OCI-LY7 (cell line): ENCODE measurements around the gene KCND3. TPM values are rescaled to one million over a fixed set of nuclear protein-coding genes. Genes with fewer than 3 reads are reported as not detected.

Source experiments
- BruUV-seq: library from RNA; stranded (reverse); fragments of 400-500 nt; replicated peaks from 2 replicates; lab custom pipeline; 2021; lab: Mats Ljungman, UMichigan
- CTCF ChIA-PET: fragments of 300-600 bp; sonication (Branson Sonifier 250); formaldehyde crosslinking; loops from one replicate; lab custom pipeline; 2022; ENCODE audit warnings: antibody characterized with exemption; ENCODE audit not compliant: unreplicated experiment; lab: Charles Lee
- POLR2A ChIA-PET: fragments of 300-600 bp; sonication (Branson Sonifier 250); formaldehyde crosslinking; loops from one replicate; lab custom pipeline; 2022; ENCODE audit warnings: antibody characterized with exemption; lab: Charles Lee
- DNase-seq: peaks from one replicate; pipeline ENCODE4 v3.0.0-alpha.2; 2015; ENCODE audit warnings: low spot score
- H2AFZ ChIP-seq: fragments of 200-600 bp; sonication (generic), shearing (Covaris generic); 2 replicates; pipeline ENCODE4 v1.6.1; 2014; ENCODE audit warnings: mild to moderate bottlenecking, antibody characterized with exemption, low read length, moderate library complexity
- H3K27ac ChIP-seq: fragments of 200-600 bp; sonication (generic); 2 replicates; pipeline ENCODE4 v1.5.1; 2014; ENCODE audit warnings: mixed run types, low read depth, mild to moderate bottlenecking, moderate library complexity, low read length, inconsistent platforms; ENCODE audit not compliant: poor library complexity, severe bottlenecking
- H3K36me3 ChIP-seq: fragments of 200-600 bp; sonication (generic); 2 replicates; pipeline ENCODE4 v1.6.1; 2014; ENCODE audit warnings: mild to moderate bottlenecking, antibody characterized with exemption, low read length, moderate library complexity, mixed read lengths; ENCODE audit not compliant: insufficient read depth
- H3K4me1 ChIP-seq: fragments of 200-600 bp; sonication (generic); 2 replicates; pipeline ENCODE4 v1.5.1; 2014; ENCODE audit warnings: mild to moderate bottlenecking, low read length; ENCODE audit not compliant: insufficient read depth, poor library complexity, severe bottlenecking
- H3K4me2 ChIP-seq: fragments of 200-600 bp; sonication (generic); 2 replicates; pipeline ENCODE4 v1.6.1; 2014; ENCODE audit warnings: mild to moderate bottlenecking, low read length
- H3K4me3 ChIP-seq: fragments of 200-600 bp; sonication (generic); 2 replicates; pipeline ENCODE4 v1.5.1; 2014; ENCODE audit warnings: mild to moderate bottlenecking, low read depth, low read length; ENCODE audit not compliant: poor library complexity, severe bottlenecking
- H3K79me2 ChIP-seq: fragments of 200-600 bp; sonication (generic); 2 replicates; pipeline ENCODE4 v1.6.1; 2016; ENCODE audit warnings: low read depth, mild to moderate bottlenecking, low read length, moderate library complexity, mixed read lengths; ENCODE audit not compliant: insufficient read depth
- H3K9me2 ChIP-seq: fragments of 200-600 bp; sonication (generic); 2 replicates; pipeline ENCODE4 v1.6.1; 2016; ENCODE audit warnings: mild to moderate bottlenecking, low read length, mixed read lengths; ENCODE audit not compliant: insufficient read depth
- H3K9me3 ChIP-seq: fragments of 200-600 bp; sonication (generic); 2 replicates; pipeline ENCODE4 v1.6.1; 2014; ENCODE audit warnings: mild to moderate bottlenecking, mixed run types, low read length, mixed read lengths
- H4K20me1 ChIP-seq: fragments of 200-600 bp; sonication (generic); 2 replicates; pipeline ENCODE4 v1.6.1; 2014; ENCODE audit warnings: mild to moderate bottlenecking, antibody characterized with exemption, low read length, moderate library complexity, mixed read lengths; ENCODE audit not compliant: insufficient read depth
- EZH2phosphoT487 ChIP-seq: fragments of 200-600 bp; sonication (generic); IDR thresholded peaks from 2 replicates; pipeline ENCODE4 v1.6.1; 2018; ENCODE audit warnings: low read depth, borderline replicate concordance, mild to moderate bottlenecking, mixed run types, antibody characterized with exemption, low read length, moderate library complexity, mixed read lengths
- intact Hi-C: fragments of 100-400 bp; cut with micrococcal nuclease; formaldehyde crosslinking; loops from one replicate; pipeline ENCODE4 v1.10.0; 2022; ENCODE audit not compliant: unreplicated experiment
- total RNA-seq, 2 experiments: library from RNA; depleted of rRNA in 1 of 2; stranded (reverse); fragments of >200 nt in 1 of 2; shearing (Covaris generic) in 1 of 2; gene quantifications; 2 replicates each; pipeline ENCODE4 v1.2.3, GENCODE V29; 2014 to 2022
- TF ChIP-seq, protein P1 (sequence below): fragments of 200-600 bp; sonication (generic); conservative IDR thresholded peaks from 2 replicates; pipeline ENCODE4 v1.5.1; 2014; ENCODE audit warnings: mild to moderate bottlenecking, antibody characterized with exemption, low read length, moderate library complexity, mixed read lengths

Gene KCND3
- total RNA-seq, 2 experiments from 2014 or later, result not detected

- intact Hi-C loops, result no loop called here
- no peak for TF ChIP-seq EZH2phosphoT487
- TF ChIP-seq, protein P1, sequence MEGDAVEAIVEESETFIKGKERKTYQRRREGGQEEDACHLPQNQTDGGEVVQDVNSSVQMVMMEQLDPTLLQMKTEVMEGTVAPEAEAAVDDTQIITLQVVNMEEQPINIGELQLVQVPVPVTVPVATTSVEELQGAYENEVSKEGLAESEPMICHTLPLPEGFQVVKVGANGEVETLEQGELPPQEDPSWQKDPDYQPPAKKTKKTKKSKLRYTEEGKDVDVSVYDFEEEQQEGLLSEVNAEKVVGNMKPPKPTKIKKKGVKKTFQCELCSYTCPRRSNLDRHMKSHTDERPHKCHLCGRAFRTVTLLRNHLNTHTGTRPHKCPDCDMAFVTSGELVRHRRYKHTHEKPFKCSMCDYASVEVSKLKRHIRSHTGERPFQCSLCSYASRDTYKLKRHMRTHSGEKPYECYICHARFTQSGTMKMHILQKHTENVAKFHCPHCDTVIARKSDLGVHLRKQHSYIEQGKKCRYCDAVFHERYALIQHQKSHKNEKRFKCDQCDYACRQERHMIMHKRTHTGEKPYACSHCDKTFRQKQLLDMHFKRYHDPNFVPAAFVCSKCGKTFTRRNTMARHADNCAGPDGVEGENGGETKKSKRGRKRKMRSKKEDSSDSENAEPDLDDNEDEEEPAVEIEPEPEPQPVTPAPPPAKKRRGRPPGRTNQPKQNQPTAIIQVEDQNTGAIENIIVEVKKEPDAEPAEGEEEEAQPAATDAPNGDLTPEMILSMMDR, result no peak
- H2AFZ ChIP-seq, result no peak overlapping the region
- no peaks in the 10 kb centered on the region for H3K9me2 ChIP-seq
- DNase-seq, result no peak
- ChIA-PET POLR2A (interaction anchor here (1.1 kb wide), 1 partner anchor 20 kb away, joined by 4 read pairs; no protein-coding TSS in a partner anchor), CTCF (no interaction called here)
- H3K4me1 ChIP-seq, result no peaks in the 10 kb centered on the region
- BruUV-seq, result no TSS peak
- H4K20me1 ChIP-seq, result no peaks in the 10 kb centered on the region
- no peaks in the 10 kb centered on the region for H3K9me3 ChIP-seq
- H3K27ac ChIP-seq, result no peak overlapping the region
- no peak overlapping the region for H3K4me3 ChIP-seq
- H3K4me2 ChIP-seq, result no peak overlapping the region
- no peaks in the 10 kb centered on the region for H3K36me3 ChIP-seq
- no peaks in the 10 kb centered on the region for H3K79me2 ChIP-seq
These were observed 212.2 kb downstream of the KCND3 start for GRCh38 chr1:111777301-111777700.

- intact Hi-C loops, result no loop called here
- TF ChIP-seq, protein P1, result no peak
- TF ChIP-seq EZH2phosphoT487, result no peak
- Histone ChIP-seq H3K4me1 (no peaks in the 10 kb centered on the region), H3K9me2 (no peaks in the 10 kb centered on the region), H3K27ac (no peak overlapping the region), H2AFZ (no peak overlapping the region), H3K36me3 (no peaks in the 10 kb centered on the region), H3K4me2 (no peak overlapping the region), H3K79me2 (no peaks in the 10 kb centered on the region), H3K9me3 (no peaks in the 10 kb centered on the region), H3K4me3 (no peak overlapping the region), H4K20me1 (no peaks in the 10 kb centered on the region)
- ChIA-PET POLR2A (interaction anchor here (1.1 kb wide), 1 partner anchor 20 kb away, joined by 4 read pairs; no protein-coding TSS in a partner anchor), CTCF (no interaction called here)
- no peak for DNase-seq
- BruUV-seq, result no TSS peak
These were observed 212.6 kb downstream of the KCND3 start for GRCh38 chr1:111776861-111777260.

GRCh38 chr1:111776391-111776790 is 213.1 kb downstream of the KCND3 start:
- CTCF ChIA-PET, result no interaction called here
- BruUV-seq, result no TSS peak
- H3K4me3 ChIP-seq, result no peak overlapping the region
- H3K27ac ChIP-seq, result no peak overlapping the region
- TF ChIP-seq, protein P1, result no peak
- TF ChIP-seq EZH2phosphoT487, result no peak
- no peaks in the 10 kb centered on the region for H3K4me1 ChIP-seq
- POLR2A ChIA-PET, result interaction anchor here (1.1 kb wide), 1 partner anchor 20 kb away, joined by 4 read pairs; no protein-coding TSS in a partner anchor
- H3K4me2 ChIP-seq, result no peak overlapping the region
- H3K36me3 ChIP-seq, result no peaks in the 10 kb centered on the region; the same call in 1 of the 2 replicates
- H2AFZ ChIP-seq, result no peak overlapping the region
- no peaks in the 10 kb centered on the region for H3K9me2 ChIP-seq
- H4K20me1 ChIP-seq, result no peaks in the 10 kb centered on the region
- DNase-seq, result no peak
- no peaks in the 10 kb centered on the region for H3K9me3 ChIP-seq
- H3K79me2 ChIP-seq, result no peaks in the 10 kb centered on the region
- intact Hi-C loops, result no loop called here
